Erythroblast (primary cell): ENCODE data around the gene STX11.

Experiments used
- GATA1 ChIP-seq: IDR thresholded peaks from 2 replicates; pipeline ENCODE4 v1.6.1; 2011; ENCODE audit warnings: low read depth, mild to moderate bottlenecking, control low read depth, low read length, moderate library complexity
- POLR2A ChIP-seq: IDR thresholded peaks from 2 replicates; pipeline ENCODE4 v1.6.1; 2011; ENCODE audit warnings: mild to moderate bottlenecking, low read length

GRCh38 chr6:144143878-144144277 is 6.4 kb upstream of the STX11 start:
- no peak for TF ChIP-seq POLR2A
- TF ChIP-seq GATA1: no peak
